ENCODE results near the gene SLC8A1.

Gene SLC8A1

DNA sequence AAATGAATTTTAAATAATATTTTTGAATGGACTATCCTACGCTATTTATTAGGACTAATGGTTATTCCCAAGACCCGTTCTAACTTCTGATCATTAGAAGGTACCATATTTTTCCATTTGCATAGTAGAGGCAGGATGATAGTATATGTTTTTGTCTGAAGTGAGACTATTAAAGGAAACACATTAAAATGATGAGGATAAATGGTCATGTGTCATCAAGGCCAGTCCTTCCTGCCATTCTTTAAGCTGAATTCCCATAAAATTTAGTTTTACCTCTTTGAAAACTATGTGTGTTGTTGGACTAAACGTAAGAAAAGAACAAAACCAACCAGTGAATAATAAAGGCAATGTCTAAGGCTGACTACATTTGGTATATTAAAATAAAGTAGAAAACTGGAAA, 121.8 kb downstream of the SLC8A1 start:
- H3K27ac ChIP-seq: no peak overlapping the region

DNA sequence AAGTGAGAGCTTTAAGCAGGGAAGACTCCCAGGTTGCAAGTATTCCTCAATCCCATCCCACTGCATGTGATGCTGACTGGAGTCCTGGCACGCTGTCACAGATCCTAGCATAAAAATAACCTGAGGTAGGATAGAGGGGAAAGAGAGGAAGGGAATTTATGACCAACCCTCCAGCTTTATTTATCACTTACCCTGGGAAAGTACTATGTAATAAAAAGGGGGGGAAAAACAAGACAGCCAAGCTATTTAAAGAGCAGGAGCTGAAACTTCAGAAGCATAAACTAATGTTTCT, 122.2 kb downstream of the SLC8A1 start:
- H3K27ac ChIP-seq: no peak overlapping the region
- no peak overlapping the region for H3K4me3 ChIP-seq

More for the DNA sequence above, 121.8 kb downstream of the SLC8A1 start:
- no peak overlapping the region for H3K4me3 ChIP-seq

DNA sequence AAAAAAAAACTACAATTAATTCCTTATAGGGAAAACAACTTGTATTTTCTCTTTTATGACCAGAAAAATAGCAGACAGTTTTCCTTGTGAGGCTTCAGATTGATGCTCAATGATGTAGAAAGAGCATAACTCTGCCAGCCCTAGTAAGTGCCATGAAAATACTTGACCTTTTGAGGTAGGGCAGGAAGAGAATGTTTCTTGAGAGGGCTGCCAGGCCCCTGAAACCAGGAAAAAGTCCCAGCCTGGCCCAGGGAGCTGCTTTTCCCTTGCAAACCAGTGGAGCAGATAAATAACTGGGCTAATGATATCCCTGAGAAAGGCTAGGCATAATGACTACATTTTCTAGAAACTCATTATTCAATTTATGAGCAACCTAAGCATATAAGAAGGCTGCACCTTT, 126.8 kb downstream of the SLC8A1 start:
- Histone ChIP-seq H3K4me3 (no peak overlapping the region), H3K27ac (no peak overlapping the region)

DNA sequence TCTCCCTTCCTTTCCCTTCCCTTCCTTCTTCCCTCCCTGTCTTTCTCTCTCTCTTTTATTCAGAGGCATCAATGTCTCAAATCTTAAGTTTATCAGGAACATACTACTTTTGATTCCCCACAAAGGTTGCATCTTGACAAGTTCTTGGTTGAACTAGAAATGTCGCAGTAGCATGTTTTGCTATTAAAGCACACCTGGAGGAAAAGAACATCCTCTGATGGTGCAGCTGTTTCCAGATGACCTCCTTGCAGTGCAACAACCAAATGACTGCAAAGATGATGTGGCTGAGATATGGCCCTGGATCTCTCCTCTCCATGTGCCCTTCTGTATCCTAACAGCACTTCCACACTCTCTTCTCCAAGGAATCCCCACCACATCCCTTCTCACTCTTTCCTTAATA, 127.2 kb downstream of the SLC8A1 start:
- Histone ChIP-seq H3K4me3 (no peak overlapping the region), H3K27ac (no peak overlapping the region)

DNA sequence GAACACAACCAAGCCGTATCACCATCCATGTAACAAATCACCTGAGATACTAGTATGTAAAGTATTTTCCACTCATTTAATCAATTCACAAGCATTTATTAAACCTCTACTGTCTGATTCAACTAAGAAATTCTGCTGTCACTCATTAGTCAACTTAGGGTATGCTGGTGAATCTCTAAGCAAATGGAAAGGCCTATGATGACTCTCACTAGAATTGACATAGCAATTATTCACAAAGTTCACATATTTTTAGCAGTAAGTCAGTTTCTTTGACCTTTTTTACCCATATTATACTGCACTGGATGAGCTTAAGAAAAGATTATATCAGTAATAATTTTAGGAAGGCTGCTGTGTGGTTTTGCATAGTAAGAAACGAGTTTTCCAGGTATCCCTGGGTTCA, 130.1 kb downstream of the SLC8A1 start:
- no peak overlapping the region for H3K27ac ChIP-seq
- H3K4me3 ChIP-seq: no peak overlapping the region

DNA sequence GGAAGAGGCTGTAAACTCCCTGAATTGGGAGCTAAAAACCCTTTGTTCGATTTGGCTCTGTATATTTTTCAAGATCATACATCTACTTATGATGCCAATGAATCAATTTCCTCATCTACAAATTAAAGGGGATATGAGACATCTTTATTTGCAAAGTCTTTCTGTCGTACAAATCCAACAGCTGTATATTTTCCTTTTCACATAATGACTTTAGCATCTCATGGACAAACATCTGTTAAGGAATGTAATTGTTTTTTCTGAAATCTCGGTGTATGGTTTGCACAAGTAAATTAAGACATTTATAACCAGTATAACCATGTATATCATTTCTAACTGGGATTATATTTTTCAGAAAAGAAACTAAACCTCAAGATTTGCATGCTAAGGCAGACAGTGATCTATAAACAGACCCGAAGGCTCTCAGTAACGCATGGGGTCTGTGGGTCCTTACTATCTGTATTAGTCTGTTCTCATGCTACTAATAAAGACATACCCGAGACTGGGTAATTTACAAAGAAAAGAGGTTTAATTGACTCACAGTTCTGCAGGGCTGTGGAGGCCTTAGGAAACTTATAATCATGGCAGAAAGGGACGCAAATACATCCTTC, 130.8 kb downstream of the SLC8A1 start:
- H3K27ac ChIP-seq: no peak overlapping the region
- no peak overlapping the region for H3K4me3 ChIP-seq

DNA sequence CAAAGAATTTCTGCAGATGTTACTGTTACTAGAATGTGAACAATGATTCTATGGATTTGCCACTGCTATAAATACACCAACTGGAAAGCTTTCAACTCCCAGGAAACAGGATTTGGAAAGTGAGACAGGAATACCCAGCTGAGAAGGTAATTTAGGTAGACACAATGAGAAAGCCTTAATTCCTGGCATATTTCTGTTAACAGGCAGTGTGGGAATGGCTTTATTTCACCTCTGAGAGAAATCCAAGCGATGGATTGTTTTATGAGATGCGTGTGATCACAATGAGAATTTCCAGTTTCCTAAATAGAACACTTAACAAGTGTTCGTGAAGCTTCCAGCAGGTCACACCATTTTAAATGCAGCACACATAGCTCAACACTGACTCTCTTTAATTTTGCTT, 133.0 kb downstream of the SLC8A1 start:
- Histone ChIP-seq H3K4me3 (no peak overlapping the region), H3K27ac (no peak overlapping the region)

DNA sequence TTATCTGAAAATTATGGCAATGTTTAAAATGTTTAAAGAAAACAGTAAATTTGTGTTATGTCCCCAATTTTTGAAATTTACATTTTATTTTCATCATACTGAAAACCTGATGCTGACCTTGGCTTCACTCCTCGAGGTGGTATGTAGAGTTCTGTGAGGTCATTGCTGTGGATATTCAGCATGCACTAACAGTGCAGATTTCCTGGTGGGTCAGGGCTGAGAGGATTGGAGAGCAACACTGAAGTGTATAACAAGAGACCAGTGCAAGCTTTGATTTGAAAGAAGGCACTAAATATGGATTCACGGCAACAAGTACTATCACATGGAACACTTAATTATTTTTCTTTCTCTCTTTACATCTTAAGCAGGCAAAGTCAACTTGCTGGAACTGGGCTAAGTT, 134.1 kb downstream of the SLC8A1 start:
- Histone ChIP-seq H3K4me3 (no peak overlapping the region), H3K27ac (no peak overlapping the region)

DNA sequence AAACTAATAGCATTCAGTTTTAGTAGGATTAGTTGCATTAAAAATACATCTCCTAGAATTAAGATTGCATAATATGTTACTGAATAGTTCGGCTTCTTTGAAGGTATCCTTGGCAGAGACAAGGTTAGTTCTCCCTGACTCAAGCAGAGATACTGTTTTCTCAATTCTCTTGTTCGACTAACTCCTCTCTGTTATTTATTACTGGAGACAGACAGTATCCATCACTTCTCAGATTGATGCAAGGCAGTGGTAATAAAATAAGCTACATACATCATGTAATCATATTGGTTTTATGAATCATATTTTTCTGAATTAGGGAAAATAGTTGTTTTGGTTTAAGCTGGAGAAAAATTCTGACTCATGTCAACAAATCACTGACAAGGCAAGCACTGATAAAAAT, 134.8 kb downstream of the SLC8A1 start:
- H3K4me3 ChIP-seq: no peak overlapping the region
- no peak overlapping the region for H3K27ac ChIP-seq

DNA sequence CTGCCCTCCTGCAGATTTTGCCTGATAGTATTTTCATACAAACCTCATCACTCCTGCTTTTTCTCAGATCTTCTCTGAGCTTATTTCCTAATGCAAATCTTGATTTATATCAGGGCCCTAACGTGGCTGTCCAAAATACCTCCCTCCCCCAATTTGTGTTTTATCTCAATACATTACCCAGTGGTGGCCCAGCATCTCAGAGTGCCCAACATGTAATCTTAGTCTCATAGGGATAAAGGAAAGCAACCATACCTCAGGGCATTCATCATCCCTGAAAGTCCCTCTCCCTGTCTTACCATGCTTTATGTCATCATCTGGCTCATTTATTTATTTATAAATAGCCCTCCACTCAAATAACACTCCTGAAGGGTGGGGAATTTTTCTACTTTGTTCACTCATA, 135.3 kb downstream of the SLC8A1 start:
- H3K4me3 ChIP-seq: no peak overlapping the region
- H3K27ac ChIP-seq: no peak overlapping the region

DNA sequence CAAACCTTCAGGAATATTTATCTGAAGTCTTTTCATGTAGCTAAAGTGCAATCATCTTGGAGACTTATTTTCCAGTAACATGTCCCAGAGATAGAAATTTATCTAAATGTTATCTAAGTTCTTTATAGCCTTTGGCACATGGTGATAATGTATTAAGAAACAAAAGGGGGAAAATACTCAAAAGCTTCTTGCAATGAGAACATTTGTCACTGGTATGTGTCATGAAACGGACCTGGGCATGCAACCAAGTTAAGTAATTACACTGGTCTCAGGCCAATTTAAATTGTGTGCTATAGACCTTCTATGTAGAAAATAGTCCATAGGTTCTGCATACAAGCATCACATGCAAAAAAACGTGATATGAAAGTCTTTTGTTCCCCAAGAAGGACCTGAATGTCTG, 136.2 kb downstream of the SLC8A1 start:
- no peak overlapping the region for H3K27ac ChIP-seq
- no peak overlapping the region for H3K4me3 ChIP-seq

DNA sequence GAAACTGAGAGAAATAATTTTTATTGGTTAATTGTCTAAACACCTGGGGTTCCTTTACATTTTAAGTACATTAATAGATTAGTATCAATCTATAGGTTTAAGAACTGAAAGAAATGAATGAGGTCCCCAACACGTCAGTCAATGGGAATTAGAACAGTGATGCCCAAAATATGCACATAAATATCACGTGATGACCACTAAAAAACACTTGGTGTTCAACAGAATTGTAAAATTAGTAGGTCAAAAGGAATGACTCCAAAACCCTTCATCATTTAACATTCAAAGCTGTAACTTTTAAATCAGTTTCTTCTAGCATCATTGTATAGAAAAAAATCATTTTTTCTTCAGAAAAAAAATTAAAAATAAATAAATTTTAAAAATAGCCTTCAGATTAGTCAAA, 140.9 kb downstream of the SLC8A1 start:
- H3K27ac ChIP-seq: no peak overlapping the region
- H3K4me3 ChIP-seq: no peak overlapping the region

DNA sequence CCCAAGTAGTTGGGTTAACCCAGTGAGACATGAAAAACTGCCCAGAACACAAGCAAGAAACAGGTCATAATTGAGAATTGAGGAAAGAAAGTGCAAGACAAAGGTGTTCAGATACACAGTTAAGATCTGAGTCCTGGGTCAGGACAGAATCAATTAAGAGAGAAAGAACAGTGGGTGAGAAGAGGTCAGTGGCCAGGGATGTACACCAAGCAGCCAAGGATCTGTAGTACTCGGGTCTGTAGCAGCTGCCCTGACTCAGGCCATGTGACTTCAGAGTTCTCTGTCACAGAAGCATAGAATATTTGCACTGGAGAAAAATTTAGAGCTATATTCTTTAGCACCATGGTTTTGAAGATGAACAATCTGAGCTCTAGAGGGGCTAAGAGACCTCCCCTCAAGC, 141.6 kb downstream of the SLC8A1 start:
- Histone ChIP-seq H3K4me3 (no peak overlapping the region), H3K27ac (no peak overlapping the region)

DNA sequence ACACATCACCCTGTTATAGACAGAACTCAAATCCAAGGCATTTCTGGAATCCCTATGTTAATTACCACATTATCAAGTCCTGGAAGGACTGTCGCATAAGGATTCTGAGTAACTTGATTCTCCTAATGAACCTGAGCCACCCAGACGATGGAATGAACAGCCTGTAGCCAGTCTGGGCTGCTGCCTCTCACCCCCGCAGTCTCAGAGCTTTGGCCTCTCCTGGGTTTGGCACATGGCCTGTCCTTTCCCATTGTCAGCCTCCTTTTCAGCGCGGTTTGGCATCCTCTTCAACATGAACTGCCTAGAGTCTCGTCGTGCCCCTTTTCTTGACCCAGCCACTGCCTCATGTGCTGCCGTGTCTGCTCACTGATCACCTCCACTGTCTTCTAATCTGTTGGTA, 147.6 kb downstream of the SLC8A1 start:
- H3K4me3 ChIP-seq: no peak overlapping the region
- H3K27ac ChIP-seq: no peak overlapping the region

DNA sequence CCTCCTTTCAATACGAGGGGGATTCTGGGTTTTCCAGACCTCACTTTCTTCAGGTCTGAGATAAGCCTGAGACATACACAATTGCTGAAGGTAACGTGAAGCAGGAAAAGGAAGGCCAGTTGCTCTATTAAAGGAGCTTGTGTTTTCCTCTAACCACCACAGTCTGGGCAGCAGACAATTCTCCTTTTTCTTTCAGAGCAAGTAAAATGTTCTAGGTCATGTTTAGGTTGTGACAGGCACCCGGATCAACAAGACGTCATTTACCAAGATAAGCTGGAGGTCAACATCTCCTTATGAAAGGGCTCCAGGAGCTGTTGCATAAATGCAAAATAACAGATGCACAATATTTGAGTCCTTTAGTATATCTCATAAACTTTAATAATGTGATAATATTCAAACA, 148.1 kb downstream of the SLC8A1 start:
- Histone ChIP-seq H3K4me3 (no peak overlapping the region), H3K27ac (no peak overlapping the region)

DNA sequence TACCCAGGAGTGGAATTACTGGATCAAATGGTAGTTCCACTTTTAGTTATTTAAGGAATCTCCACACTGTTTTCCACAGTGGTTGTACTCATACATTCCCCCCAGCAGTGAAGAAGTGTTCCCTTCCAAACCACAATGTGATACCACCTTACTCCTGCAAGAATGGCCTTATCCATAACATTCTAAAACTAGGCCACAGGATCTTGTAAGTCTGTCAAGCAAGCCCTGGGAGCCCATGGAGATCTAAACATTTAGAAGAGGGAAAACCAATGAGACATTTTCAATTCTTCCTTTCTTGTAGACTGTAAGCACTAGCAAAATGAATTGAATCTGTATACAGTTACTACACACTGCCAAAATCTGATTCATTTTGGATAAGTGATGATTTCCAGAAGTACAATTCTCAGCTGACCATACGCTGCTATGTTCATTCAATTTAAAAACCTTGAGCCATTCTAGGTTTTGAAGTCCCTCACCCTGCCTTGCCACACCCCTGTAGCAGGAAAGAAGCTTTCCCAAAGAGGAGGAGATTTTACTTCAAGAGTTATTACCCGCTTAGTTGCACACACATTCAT, 149.1 kb downstream of the SLC8A1 start:
- Histone ChIP-seq H3K27ac (no peak overlapping the region), H3K4me3 (no peak overlapping the region)

DNA sequence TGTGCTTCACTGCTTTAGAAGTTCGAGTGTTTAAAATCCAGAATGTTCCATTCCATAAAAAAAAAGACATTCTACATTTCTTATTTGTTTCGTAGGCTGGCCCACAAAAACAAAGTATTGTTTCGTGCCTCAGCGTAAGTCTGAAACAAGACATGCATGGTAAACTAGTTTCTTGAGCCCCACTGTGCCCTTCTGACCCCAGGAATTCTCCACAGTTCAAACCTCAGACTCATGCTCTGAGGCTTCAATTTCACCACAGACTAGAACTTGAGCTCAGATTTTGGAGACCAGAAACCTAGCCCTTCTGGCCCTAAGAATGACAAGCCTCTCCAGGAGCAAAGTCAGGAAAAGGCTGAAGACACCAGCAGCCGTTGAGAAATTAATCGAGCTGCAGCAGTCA, 151.5 kb downstream of the SLC8A1 start:
- H3K27ac ChIP-seq: no peak overlapping the region
- no peak overlapping the region for H3K4me3 ChIP-seq

DNA sequence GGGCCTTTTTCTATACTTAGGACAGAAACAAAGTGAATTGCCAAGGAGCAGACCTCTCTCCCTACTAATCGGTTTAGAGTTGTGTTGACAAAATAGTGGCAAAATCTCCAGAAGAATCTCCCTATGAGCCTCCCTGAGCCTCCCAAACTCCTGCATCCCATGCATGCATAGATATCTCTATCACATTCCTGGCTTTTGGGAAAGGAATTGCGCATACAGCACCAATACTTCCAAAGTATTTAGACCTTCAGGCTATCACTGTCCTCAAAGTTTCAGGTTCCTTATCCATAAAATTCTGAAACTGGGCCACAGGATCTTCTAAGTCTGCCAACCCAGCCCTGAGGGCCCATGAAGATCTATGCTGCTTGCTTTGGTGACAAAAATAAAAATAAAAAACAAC, 152.1 kb downstream of the SLC8A1 start:
- H3K27ac ChIP-seq: no peak overlapping the region
- H3K4me3 ChIP-seq: no peak overlapping the region

DNA sequence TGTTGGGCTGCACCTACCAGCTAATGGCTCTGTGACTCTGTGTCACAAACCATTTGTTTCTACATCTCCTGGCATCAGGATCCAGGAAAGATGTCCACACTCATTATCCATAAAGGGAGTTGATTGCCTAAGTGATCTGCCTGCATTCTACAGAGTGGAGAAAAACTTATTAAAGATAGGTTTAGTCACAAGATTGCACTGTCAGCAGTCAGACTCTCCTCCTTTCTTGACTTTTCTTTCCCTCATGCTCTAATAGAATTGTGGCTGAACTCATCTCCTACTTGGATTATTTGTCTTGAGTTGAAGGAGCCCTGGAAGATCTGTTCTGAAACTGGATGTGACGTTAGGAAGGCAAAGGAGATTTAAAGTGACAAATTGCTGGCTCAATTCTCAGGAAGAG, 152.7 kb downstream of the SLC8A1 start:
- H3K27ac ChIP-seq: no peak overlapping the region
- H3K4me3 ChIP-seq: no peak overlapping the region

DNA sequence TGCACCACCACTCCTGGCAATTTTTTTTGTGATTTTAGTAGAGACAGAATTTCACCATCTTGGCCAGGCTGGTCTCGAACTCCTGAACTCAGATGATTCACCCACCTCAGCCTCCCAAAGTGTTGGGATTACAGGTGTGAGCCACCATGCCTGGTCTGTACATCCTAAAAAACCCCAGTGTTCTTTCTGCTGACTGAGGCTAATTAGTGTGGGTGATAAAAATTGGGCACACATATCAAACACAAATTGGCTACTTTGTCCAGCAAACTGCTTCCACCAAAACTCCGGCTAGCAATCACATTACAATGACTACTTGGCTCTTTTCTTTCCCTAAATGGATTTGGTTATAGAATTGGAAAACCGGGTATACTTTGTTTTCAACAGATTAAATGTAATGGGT, 153.9 kb downstream of the SLC8A1 start:
- Histone ChIP-seq H3K27ac (no peak overlapping the region), H3K4me3 (no peak overlapping the region)

DNA sequence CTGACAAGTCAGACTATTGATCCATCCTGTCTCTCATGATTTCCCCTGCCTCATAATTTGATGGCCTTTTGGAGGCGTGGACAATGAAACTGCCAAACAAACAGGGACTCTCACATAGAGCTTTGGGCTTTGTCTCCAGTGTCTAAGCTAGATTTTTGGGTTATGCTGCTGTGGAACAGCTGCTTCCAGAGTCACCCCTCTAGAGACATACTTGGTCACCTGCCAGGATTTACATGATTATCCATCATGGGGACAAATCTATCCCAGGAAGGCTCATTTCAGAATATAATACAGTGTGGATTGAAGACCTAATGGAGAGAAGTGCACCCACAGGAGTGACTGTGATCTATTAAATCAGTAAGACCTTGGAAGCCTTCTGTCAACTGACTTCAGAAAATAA, 159.6 kb downstream of the SLC8A1 start:
- Histone ChIP-seq H3K27ac (no peak overlapping the region), H3K4me3 (no peak overlapping the region)

DNA sequence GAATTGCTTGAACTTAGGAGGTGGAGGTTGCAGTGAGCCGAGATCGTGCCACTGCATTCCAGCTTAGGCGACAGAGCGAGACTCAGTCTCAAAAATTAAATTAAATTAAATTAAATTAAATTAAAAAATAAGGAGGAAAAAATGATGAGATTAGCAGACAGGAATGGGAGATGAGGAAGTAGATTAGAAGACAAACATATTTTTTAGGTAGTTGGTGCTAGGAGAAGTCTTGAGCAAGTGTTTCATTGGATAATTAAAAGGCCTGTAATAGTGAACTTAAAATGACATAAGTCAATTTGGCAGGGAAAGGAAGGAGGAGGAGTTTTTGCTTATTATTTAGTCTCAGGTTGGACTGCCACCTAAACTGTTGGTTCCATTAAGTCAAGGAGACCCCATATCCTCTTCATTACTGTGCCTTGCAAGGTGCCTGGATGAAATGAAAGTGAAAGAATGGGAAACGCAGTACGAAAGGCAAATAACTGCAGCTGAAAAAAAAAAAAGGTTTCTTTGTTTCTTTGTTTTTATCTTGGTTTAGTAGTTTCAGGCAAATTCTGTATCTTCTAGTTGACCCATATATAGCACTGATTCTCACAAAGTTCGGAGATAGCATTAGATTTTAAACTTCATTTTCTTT, 162.0 kb downstream of the SLC8A1 start:
- no peak overlapping the region for H3K4me3 ChIP-seq
- H3K27ac ChIP-seq: no peak overlapping the region
